HUES64 (cell line): ENCODE measurements around the gene SLC2A5.
"Not testable (repeated sequence)": the region's sequence is repeated elsewhere in the genome, so short reads cannot be mapped to it uniquely, and the experiment has no call there.

Source experiments
- H3K27ac ChIP-seq: 2 replicates; pipeline ENCODE4 v1.7.0; 2013; ENCODE audit warnings: low read depth, low read length, inconsistent platforms
- H3K27me3 ChIP-seq: 2 replicates; pipeline ENCODE4 v1.6.1; 2013; ENCODE audit warnings: mild to moderate bottlenecking, low read length; ENCODE audit not compliant: insufficient read depth
- H3K36me3 ChIP-seq: 2 replicates; pipeline ENCODE4 v1.6.1; 2013; ENCODE audit warnings: mild to moderate bottlenecking, low read length; ENCODE audit not compliant: insufficient read depth
- H3K4me1 ChIP-seq: 2 replicates; pipeline ENCODE4 v1.6.1; 2013; ENCODE audit warnings: mild to moderate bottlenecking, low read length, moderate library complexity; ENCODE audit not compliant: insufficient read depth
- H3K4me3 ChIP-seq: 2 replicates; pipeline ENCODE4 v1.5.1; 2013; ENCODE audit warnings: mild to moderate bottlenecking, low read length, moderate library complexity
- H3K9ac ChIP-seq: 2 replicates; pipeline ENCODE4 v1.6.1; 2013; ENCODE audit warnings: mild to moderate bottlenecking, low read depth, low read length
- H3K9me3 ChIP-seq: 2 replicates; pipeline ENCODE4 v1.6.1; 2013; ENCODE audit warnings: low read depth, low read length; ENCODE audit not compliant: insufficient read depth
- WGBS: fragments of 150-250, 120-280 bp; methylation state at CpG from one replicate; pipeline ENCODE4 v1.1.7; 2013; ENCODE audit warnings: missing lambda C conversion rate; 5-methylcytosine and 5-hydroxymethylcytosine counted together

SLC2A5 gene

DNA sequence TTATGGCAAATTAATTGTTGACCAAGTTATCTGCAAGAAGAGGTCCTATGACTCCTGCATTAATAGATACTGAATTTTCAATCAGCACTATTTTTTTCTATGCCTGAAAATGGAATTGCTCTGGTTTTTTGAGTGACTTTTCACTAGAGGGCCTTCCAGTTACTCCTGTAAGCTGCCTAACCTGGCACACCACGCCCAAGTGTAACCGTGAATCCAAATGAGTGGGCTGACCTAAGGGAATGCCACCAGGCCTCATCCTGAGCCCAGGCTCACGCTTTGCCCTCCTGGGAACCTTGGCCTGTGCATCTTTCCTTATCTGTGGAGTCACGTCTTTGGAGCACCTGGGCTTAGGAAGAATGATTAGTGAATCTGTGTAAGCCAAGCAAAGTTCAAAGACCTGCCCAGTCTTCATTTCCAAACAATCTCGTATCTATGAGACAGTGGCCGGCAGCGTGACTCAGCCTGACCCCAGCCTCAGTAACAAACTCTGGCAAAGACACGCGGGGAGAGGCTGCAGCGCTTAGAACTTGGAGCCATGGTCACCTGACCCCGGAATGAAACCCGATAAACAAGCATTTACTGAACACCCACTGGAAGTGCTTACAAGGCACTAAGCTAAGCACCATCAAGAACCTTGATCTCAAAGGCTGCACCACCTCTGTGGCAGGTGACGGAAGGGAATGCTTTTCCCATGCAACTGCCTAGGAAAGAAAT, 75.3 kb downstream of the SLC2A5 start:
- not testable (repeated sequence) for H3K27ac ChIP-seq, H3K9ac ChIP-seq, H3K4me3 ChIP-seq, H3K27me3 ChIP-seq, H3K36me3 ChIP-seq, H3K4me1 ChIP-seq, H3K9me3 ChIP-seq
- WGBS: 95% methylated on average over 11 of the region's 13 CpGs

GRCh38 chr1:8992936-8993687, 76.3 kb downstream of the SLC2A5 start:
- no peak overlapping the region for H3K27ac ChIP-seq
- no peaks in the 10 kb centered on the region for H3K36me3 ChIP-seq
- H3K4me3 ChIP-seq: no peak overlapping the region
- H3K9me3 ChIP-seq: 0 out of 2 replicates have a peak, but pooled peaks cover 5% of the 10 kb centered on the region
- 96% methylated on average over 8 of the region's 8 CpGs for WGBS
- no peaks in the 10 kb centered on the region for H3K4me1 ChIP-seq
- no peaks in the 10 kb centered on the region for H3K27me3 ChIP-seq
- no peak overlapping the region for H3K9ac ChIP-seq

GRCh38 chr1:8989821-8990220, 79.6 kb downstream of the SLC2A5 start:
- no peaks in the 10 kb centered on the region for H3K4me1 ChIP-seq
- no peak overlapping the region for H3K27ac ChIP-seq
- H3K9me3 ChIP-seq: 0 out of 2 replicates have a peak, but pooled peaks cover 5% of the 10 kb centered on the region
- H3K27me3 ChIP-seq: no peaks in the 10 kb centered on the region
- WGBS: 80% methylated on average over 4 of the region's 4 CpGs
- H3K9ac ChIP-seq: no peak overlapping the region
- H3K4me3 ChIP-seq: no peak overlapping the region
- no peaks in the 10 kb centered on the region for H3K36me3 ChIP-seq

- WGBS: 95% methylated on average over 11 of the region's 11 CpGs
- Histone ChIP-seq H3K27me3 (no peaks in the 10 kb centered on the region), H3K9ac (no peak overlapping the region), H3K27ac (no peak overlapping the region), H3K4me1 (no peaks in the 10 kb centered on the region), H3K36me3 (no peaks in the 10 kb centered on the region), H3K9me3 (0 out of 2 replicates have a peak, but pooled peaks cover 5% of the 10 kb centered on the region), H3K4me3 (no peak overlapping the region)
These were observed 80.4 kb downstream of the SLC2A5 start for GRCh38 chr1:8989061-8989460.

- Histone ChIP-seq H3K27me3 (no peaks in the 10 kb centered on the region), H3K9me3 (0 out of 2 replicates have a peak, but pooled peaks cover 5% of the 10 kb centered on the region), H3K36me3 (no peaks in the 10 kb centered on the region), H3K27ac (no peak overlapping the region), H3K4me3 (no peak overlapping the region), H3K4me1 (no peaks in the 10 kb centered on the region), H3K9ac (no peak overlapping the region)
- 91% methylated on average over 13 of the region's 13 CpGs for WGBS
These were observed 80.8 kb downstream of the SLC2A5 start for GRCh38 chr1:8988618-8988967.

- Histone ChIP-seq H3K27ac (no peak overlapping the region), H3K9ac (no peak overlapping the region), H3K27me3 (no peaks in the 10 kb centered on the region), H3K9me3 (0 out of 2 replicates have a peak, but pooled peaks cover 2% of the 10 kb centered on the region), H3K4me1 (no peaks in the 10 kb centered on the region), H3K4me3 (no peak overlapping the region), H3K36me3 (no peaks in the 10 kb centered on the region)
- 43% methylated on average over 9 of the region's 9 CpGs for WGBS
These were observed 81.4 kb downstream of the SLC2A5 start for GRCh38 chr1:8987881-8988617.

DNA sequence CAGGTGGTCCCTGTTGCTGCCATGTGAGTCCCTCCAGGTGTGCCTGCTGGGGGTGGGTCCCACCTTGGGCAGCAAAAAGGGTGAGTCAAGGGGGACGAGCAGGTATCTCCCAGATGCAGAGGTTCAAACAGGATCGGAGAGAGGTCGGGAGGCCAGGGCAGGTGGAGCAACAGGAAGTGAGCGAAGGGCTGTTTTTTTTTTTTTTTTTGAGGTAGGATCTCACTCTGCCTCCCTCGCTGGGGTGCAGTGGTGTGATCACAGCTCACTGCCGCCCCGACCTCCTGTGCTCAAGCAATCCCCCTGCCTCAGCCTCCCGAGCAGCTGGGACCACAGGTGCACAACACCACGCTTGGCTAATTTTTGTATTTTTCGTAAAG, 82.6 kb downstream of the SLC2A5 start:
- no peaks in the 10 kb centered on the region for H3K36me3 ChIP-seq
- H3K4me1 ChIP-seq: no peaks in the 10 kb centered on the region
- H3K27me3 ChIP-seq: no peaks in the 10 kb centered on the region
- no peak overlapping the region for H3K4me3 ChIP-seq
- H3K27ac ChIP-seq: no peak overlapping the region
- WGBS: 92% methylated on average over 10 of the region's 10 CpGs
- no peaks in the 10 kb centered on the region for H3K9me3 ChIP-seq
- H3K9ac ChIP-seq: no peak overlapping the region

- no peak overlapping the region for H3K9ac ChIP-seq
- no peak overlapping the region for H3K4me3 ChIP-seq
- no peak overlapping the region for H3K27ac ChIP-seq
These were observed 83.3 kb downstream of the SLC2A5 start for GRCh38 chr1:8985915-8986813.

More at GRCh38 chr1:8985915-8986813, 83.3 kb downstream of the SLC2A5 start:
- Histone ChIP-seq H3K36me3 (no peaks in the 10 kb centered on the region), H3K4me1 (no peaks in the 10 kb centered on the region), H3K9me3 (no peaks in the 10 kb centered on the region), H3K27me3 (no peaks in the 10 kb centered on the region)
- 93% methylated on average over 14 of the region's 14 CpGs for WGBS
